GM12892 (cell line): ENCODE data around the gene NEDD1.

Experiments
- POLR2A ChIP-seq: IDR thresholded peaks from 2 replicates; pipeline ENCODE4 v1.6.1; 2011; ENCODE audit warnings: low read depth, low read length, control low read depth
- POLR2AphosphoS5 ChIP-seq: IDR thresholded peaks from 2 replicates; pipeline ENCODE4 v1.6.1; 2011; ENCODE audit warnings: low read depth, low read length, control low read depth
- TAF1 ChIP-seq: IDR thresholded peaks from 2 replicates; pipeline ENCODE4 v1.6.1; 2011; ENCODE audit warnings: low read depth, mild to moderate bottlenecking, control low read depth, low read length, borderline replicate concordance

GRCh38 chr12:96883571-96883970, 23.5 kb upstream of the NEDD1 start:
- TF ChIP-seq POLR2AphosphoS5 (no peak), POLR2A (no peak), TAF1 (no peak)
